Immature natural killer cell (primary cell): Measurements from ENCODE around the gene PMFBP1. TPM values are rescaled to one million over a fixed set of nuclear protein-coding genes. Genes with fewer than 3 reads are reported as not detected.

Experiments
- DNase-seq, 3 donors: peaks; one replicate each; pipeline ENCODE4 v3.0.0; 2022; ENCODE audit warnings: mixed read lengths in 1 of 3
- H3K27ac Mint-ChIP-seq, 6 donors: one replicate each; pipeline ENCODE4 v1.8.0; 2020; ENCODE audit warnings: mixed read lengths in 6 of 6, mild to moderate bottlenecking in 5 of 6, inconsistent platforms in 4 of 6, moderate library complexity in 3 of 6
- H3K27me3 Mint-ChIP-seq, 3 donors: one replicate each; pipeline ENCODE4 v1.8.0; 2020 to 2021; ENCODE audit warnings: low read depth in 3 of 3, mild to moderate bottlenecking in 3 of 3, mixed read lengths in 3 of 3, moderate library complexity in 3 of 3, inconsistent platforms in 1 of 3
- H3K36me3 Mint-ChIP-seq, 3 donors: one replicate each; pipeline ENCODE4 v1.8.0; 2020; ENCODE audit warnings: mixed read lengths in 3 of 3, inconsistent platforms in 2 of 3, mild to moderate bottlenecking in 2 of 3
- H3K4me1 Mint-ChIP-seq, 2 donors: one replicate each; pipeline ENCODE4 v1.8.0; 2020; ENCODE audit warnings: inconsistent platforms in 2 of 2, mild to moderate bottlenecking in 2 of 2, mixed read lengths in 2 of 2, moderate library complexity in 1 of 2
- H3K4me3 Mint-ChIP-seq, 5 donors: one replicate each; pipeline ENCODE4 v1.8.0; 2020; ENCODE audit warnings: mild to moderate bottlenecking in 5 of 5, mixed read lengths in 5 of 5, inconsistent platforms in 3 of 5, moderate library complexity in 3 of 5
- H3K9me3 Mint-ChIP-seq, 6 donors: one replicate each; pipeline ENCODE4 v1.8.0; 2020; ENCODE audit warnings: mild to moderate bottlenecking in 6 of 6, mixed read lengths in 6 of 6, inconsistent platforms in 4 of 6, moderate library complexity in 3 of 6
- polyA plus RNA-seq, 3 donors: library from polyadenylated mRNA; unstranded; fragments of 300-500 nt; fragmentation: Illumina TruSeq; gene quantifications; one replicate each; pipeline ENCODE4 v1.2.3, GENCODE V29; 2021

The PMFBP1 gene
- not detected for polyA plus RNA-seq

- peaks cover 0 to 4% (median 0%) of the 10 kb centered on the region in 6 donors for H3K9me3 Mint-ChIP-seq
- no peaks in the 10 kb centered on the region for H3K4me1 Mint-ChIP-seq
- H3K36me3 Mint-ChIP-seq = no peaks in the 10 kb centered on the region
- H3K4me3 Mint-ChIP-seq = no peak within 1 kb of the TSS
- DNase-seq = no peak
- no peak within 1 kb of the TSS for H3K27ac Mint-ChIP-seq
- peaks cover 0 to 3% (median 3%) of the 10 kb centered on the region in 3 donors for H3K27me3 Mint-ChIP-seq
Observed at GRCh38 chr16:72172105-72173034, at the start of gene PMFBP1. Gene PMFBP1 (minus strand): TSS chr16:72172155. CDS start chr16:72171208, 947 bp downstream.

GRCh38 chr16:72221630-72222024, 49.7 kb upstream of the PMFBP1 start:
- H3K27me3 Mint-ChIP-seq = peaks cover 0 to 4% (median 3%) of the 10 kb centered on the region in 3 donors
- H3K9me3 Mint-ChIP-seq = no peaks in the 10 kb centered on the region
- H3K4me3 Mint-ChIP-seq = no peak overlapping the region
- H3K36me3 Mint-ChIP-seq = no peaks in the 10 kb centered on the region
- no peaks in the 10 kb centered on the region for H3K4me1 Mint-ChIP-seq
- no peak for DNase-seq
- H3K27ac Mint-ChIP-seq = no peak overlapping the region

- H3K36me3 Mint-ChIP-seq = no peaks in the 10 kb centered on the region
Observed at GRCh38 chr16:72220875-72221629, 49.1 kb upstream of the PMFBP1 start.

GRCh38 chr16:72219282-72219681, 47.3 kb upstream of the PMFBP1 start:
- Mint-ChIP-seq H3K27me3 (peaks cover 0 to 2% (median 2%) of the 10 kb centered on the region in 3 donors), H3K27ac (no peak overlapping the region), H3K4me3 (no peak overlapping the region), H3K4me1 (no peaks in the 10 kb centered on the region), H3K9me3 (peaks cover 0 to 10% (median under 1%) of the 10 kb centered on the region in 6 donors), H3K36me3 (peaks cover 0 to 6% (median 0%) of the 10 kb centered on the region in 3 donors)
- DNase-seq = no peak

More at GRCh38 chr16:72220875-72221629, 49.1 kb upstream of the PMFBP1 start:
- DNase-seq = no peak
- no peaks in the 10 kb centered on the region for H3K4me1 Mint-ChIP-seq
- H3K9me3 Mint-ChIP-seq = no peaks in the 10 kb centered on the region
- H3K27ac Mint-ChIP-seq = no peak overlapping the region
- peaks cover 0 to 4% (median 3%) of the 10 kb centered on the region in 3 donors for H3K27me3 Mint-ChIP-seq
- H3K4me3 Mint-ChIP-seq = no peak overlapping the region

GRCh38 chr16:72216767-72217166, 44.8 kb upstream of the PMFBP1 start:
- H3K4me1 Mint-ChIP-seq = no peaks in the 10 kb centered on the region
- H3K36me3 Mint-ChIP-seq = peaks cover 0 to 6% (median 0%) of the 10 kb centered on the region in 3 donors
- H3K27me3 Mint-ChIP-seq = peaks cover 0 to 2% (median 2%) of the 10 kb centered on the region in 3 donors
- no peak overlapping the region for H3K4me3 Mint-ChIP-seq
- H3K27ac Mint-ChIP-seq = no peak overlapping the region
- peaks cover 0 to 10% (median under 1%) of the 10 kb centered on the region in 6 donors for H3K9me3 Mint-ChIP-seq
- DNase-seq = no peak

- Mint-ChIP-seq H3K27ac (no peak overlapping the region), H3K27me3 (peaks cover 0 to 2% (median 2%) of the 10 kb centered on the region in 3 donors), H3K9me3 (peaks cover 0 to 10% (median under 1%) of the 10 kb centered on the region in 6 donors), H3K4me3 (no peak overlapping the region), H3K4me1 (no peaks in the 10 kb centered on the region), H3K36me3 (peaks cover 0 to 6% (median 0%) of the 10 kb centered on the region in 3 donors)
- DNase-seq = no peak
Observed at GRCh38 chr16:72214821-72215220, 42.9 kb upstream of the PMFBP1 start.

GRCh38 chr16:72211110-72211509, 39.2 kb upstream of the PMFBP1 start:
- Mint-ChIP-seq H3K4me1 (no peaks in the 10 kb centered on the region), H3K27ac (no peak overlapping the region), H3K9me3 (peaks cover 0 to 10% (median 2%) of the 10 kb centered on the region in 6 donors), H3K4me3 (no peak overlapping the region), H3K36me3 (peaks cover 0 to 6% (median 0%) of the 10 kb centered on the region in 3 donors), H3K27me3 (peaks cover 0 to 2% (median 2%) of the 10 kb centered on the region in 3 donors)
- DNase-seq = no peak

- H3K9me3 Mint-ChIP-seq = peaks cover 0 to 10% (median 2%) of the 10 kb centered on the region in 6 donors
- peaks cover 0 to 6% (median 0%) of the 10 kb centered on the region in 3 donors for H3K36me3 Mint-ChIP-seq
- H3K4me3 Mint-ChIP-seq = no peak overlapping the region
- H3K4me1 Mint-ChIP-seq = no peaks in the 10 kb centered on the region
- H3K27ac Mint-ChIP-seq = no peak overlapping the region
- peaks cover 0 to 2% (median 2%) of the 10 kb centered on the region in 3 donors for H3K27me3 Mint-ChIP-seq
- DNase-seq = no peak
Observed at GRCh38 chr16:72210555-72210954, 38.6 kb upstream of the PMFBP1 start.

- H3K4me1 Mint-ChIP-seq = no peaks in the 10 kb centered on the region
- peaks cover 0 to 7% (median 2%) of the 10 kb centered on the region in 6 donors for H3K9me3 Mint-ChIP-seq
- no peak overlapping the region for H3K27ac Mint-ChIP-seq
- peaks cover 0 to 2% (median 2%) of the 10 kb centered on the region in 3 donors for H3K27me3 Mint-ChIP-seq
- no peak overlapping the region for H3K4me3 Mint-ChIP-seq
- DNase-seq = no peak
- peaks cover 0 to 6% (median 0%) of the 10 kb centered on the region in 3 donors for H3K36me3 Mint-ChIP-seq
Observed at GRCh38 chr16:72210072-72210471, 38.1 kb upstream of the PMFBP1 start.

GRCh38 chr16:72206299-72206698, 34.3 kb upstream of the PMFBP1 start:
- Mint-ChIP-seq H3K9me3 (peaks cover 0 to 2% (median 0%) of the 10 kb centered on the region in 6 donors), H3K36me3 (no peaks in the 10 kb centered on the region), H3K4me3 (no peak overlapping the region), H3K4me1 (peaks cover 11 to 18% of the 10 kb centered on the region in 2 donors), H3K27ac (no peak overlapping the region), H3K27me3 (peaks cover 0 to 5% (median 0%) of the 10 kb centered on the region in 3 donors)
- DNase-seq = no peak

- Mint-ChIP-seq H3K27me3 (peaks cover 0 to 5% (median 2%) of the 10 kb centered on the region in 3 donors), H3K4me3 (peak overlapping the region; percentile 6 to 60 (median 41)), H3K9me3 (peaks cover 0 to 4% (median 0%) of the 10 kb centered on the region in 6 donors), H3K36me3 (no peaks in the 10 kb centered on the region), H3K27ac (peak overlapping the region in 3 of 6 donors; percentile 38 to 73 (median 63)), H3K4me1 (peaks cover 11 to 18% of the 10 kb centered on the region in 2 donors)
- DNase-seq = peak in 1 of 3 donors; percentile 6
Observed at GRCh38 chr16:72203401-72203800, 31.4 kb upstream of the PMFBP1 start.

- DNase-seq = no peak
- H3K9me3 Mint-ChIP-seq = peaks cover 0 to 2% (median 0%) of the 10 kb centered on the region in 6 donors
- H3K36me3 Mint-ChIP-seq = no peaks in the 10 kb centered on the region
- H3K4me1 Mint-ChIP-seq = peaks cover 11 to 18% of the 10 kb centered on the region in 2 donors
- no peak overlapping the region for H3K27ac Mint-ChIP-seq
- H3K4me3 Mint-ChIP-seq = no peak overlapping the region
- peaks cover 0 to 6% (median 2%) of the 10 kb centered on the region in 3 donors for H3K27me3 Mint-ChIP-seq
Observed at GRCh38 chr16:72202014-72202413, 30.1 kb upstream of the PMFBP1 start.

- Mint-ChIP-seq H3K27me3 (peaks cover 0 to 6% (median 2%) of the 10 kb centered on the region in 3 donors), H3K27ac (no peak overlapping the region), H3K4me3 (no peak overlapping the region), H3K36me3 (no peaks in the 10 kb centered on the region), H3K4me1 (peaks cover 11 to 18% of the 10 kb centered on the region in 2 donors), H3K9me3 (peaks cover 0 to 2% (median 0%) of the 10 kb centered on the region in 6 donors)
- no peak for DNase-seq
Observed at GRCh38 chr16:72201387-72201786, 29.4 kb upstream of the PMFBP1 start.
